ENCODE results near the gene LRRC14B. TPM values are rescaled to one million over a fixed set of nuclear protein-coding genes. Genes with fewer than 3 reads are reported as not detected.
"Not testable (repeated sequence)": the region's sequence is repeated elsewhere in the genome, so short reads cannot be mapped to it uniquely, and the experiment has no call there.

LRRC14B gene
- total RNA-seq, 1 donor: not detected

- H3K4me3 ChIP-seq (ENCODE audit: low read length): no peak overlapping the region
- no peaks in the 10 kb centered on the region for H3K9me3 ChIP-seq (ENCODE audit: low read depth, low read length)
- H3K27me3 ChIP-seq (ENCODE audit: insufficient read depth, low read length): no peaks in the 10 kb centered on the region
- peaks cover 4% of the 10 kb centered on the region for H3K4me1 ChIP-seq (ENCODE audit: insufficient read depth, low read length)
These were observed 1.3 kb upstream of the LRRC14B start for GRCh38 chr5:189976-190365.

- Histone ChIP-seq H3K4me3 (ENCODE audit: low read length) (no peak overlapping the region), H3K9me3 (ENCODE audit: low read depth, low read length) (no peaks in the 10 kb centered on the region), H3K27me3 (ENCODE audit: insufficient read depth, low read length) (no peaks in the 10 kb centered on the region), H3K4me1 (ENCODE audit: insufficient read depth, low read length) (peaks cover 4% of the 10 kb centered on the region)
These were observed 794 bp upstream of the LRRC14B start for GRCh38 chr5:190366-191035.

- Histone ChIP-seq H3K9me3 (ENCODE audit: low read depth, low read length) (no peaks in the 10 kb centered on the region), H3K4me1 (ENCODE audit: insufficient read depth, low read length) (peaks cover 4% of the 10 kb centered on the region), H3K27me3 (ENCODE audit: insufficient read depth, low read length) (no peaks in the 10 kb centered on the region), H3K4me3 (ENCODE audit: low read length) (no peak overlapping the region)
These were observed 825 bp downstream of the LRRC14B start for GRCh38 chr5:191949-192690.

GRCh38 chr5:192691-192969 is 1.3 kb downstream of the LRRC14B start:
- Histone ChIP-seq H3K9me3 (ENCODE audit: low read depth, low read length) (no peaks in the 10 kb centered on the region), H3K27me3 (ENCODE audit: insufficient read depth, low read length) (no peaks in the 10 kb centered on the region), H3K4me3 (ENCODE audit: low read length) (no peak overlapping the region), H3K4me1 (ENCODE audit: insufficient read depth, low read length) (peaks cover 4% of the 10 kb centered on the region)

- H3K4me1 ChIP-seq (ENCODE audit: insufficient read depth, low read length): peaks cover 3% of the 10 kb centered on the region
- no peaks in the 10 kb centered on the region for H3K27me3 ChIP-seq (ENCODE audit: insufficient read depth, low read length)
- H3K4me3 ChIP-seq (ENCODE audit: low read length): no peak overlapping the region
- H3K9me3 ChIP-seq (ENCODE audit: low read depth, low read length): no peaks in the 10 kb centered on the region
These were observed 1.9 kb downstream of the LRRC14B start for GRCh38 chr5:192970-193831.

GRCh38 chr5:194102-194501 is 2.8 kb downstream of the LRRC14B start:
- H3K27me3 ChIP-seq (ENCODE audit: insufficient read depth, low read length): no peaks in the 10 kb centered on the region

GRCh38 chr5:194603-195209 is 3.4 kb downstream of the LRRC14B start:
- no peak overlapping the region for H3K4me3 ChIP-seq (ENCODE audit: low read length)
- no peaks in the 10 kb centered on the region for H3K4me1 ChIP-seq (ENCODE audit: insufficient read depth, low read length)

More at GRCh38 chr5:194102-194501, 2.8 kb downstream of the LRRC14B start:
- H3K4me1 ChIP-seq (ENCODE audit: insufficient read depth, low read length): no peaks in the 10 kb centered on the region
- no peak overlapping the region for H3K4me3 ChIP-seq (ENCODE audit: low read length)
- no peaks in the 10 kb centered on the region for H3K9me3 ChIP-seq (ENCODE audit: low read depth, low read length)

GRCh38 chr5:195401-196160 is 4.3 kb downstream of the LRRC14B start:
- no peak overlapping the region for H3K4me3 ChIP-seq (ENCODE audit: low read length)
- H3K27me3 ChIP-seq (ENCODE audit: insufficient read depth, low read length): no peaks in the 10 kb centered on the region
- H3K9me3 ChIP-seq (ENCODE audit: low read depth, low read length): no peaks in the 10 kb centered on the region
- H3K4me1 ChIP-seq (ENCODE audit: insufficient read depth, low read length): no peaks in the 10 kb centered on the region

More at GRCh38 chr5:194603-195209, 3.4 kb downstream of the LRRC14B start:
- Histone ChIP-seq H3K9me3 (ENCODE audit: low read depth, low read length) (no peaks in the 10 kb centered on the region), H3K27me3 (ENCODE audit: insufficient read depth, low read length) (no peaks in the 10 kb centered on the region)

GRCh38 chr5:196350-196749 is 5.1 kb downstream of the LRRC14B start:
- Histone ChIP-seq H3K27me3 (ENCODE audit: insufficient read depth, low read length) (no peaks in the 10 kb centered on the region), H3K4me1 (ENCODE audit: insufficient read depth, low read length) (no peaks in the 10 kb centered on the region), H3K9me3 (ENCODE audit: low read depth, low read length) (no peaks in the 10 kb centered on the region), H3K4me3 (ENCODE audit: low read length) (no peak overlapping the region)

- H3K4me1 ChIP-seq (ENCODE audit: insufficient read depth, low read length); H3K27me3 ChIP-seq (ENCODE audit: insufficient read depth, low read length); H3K9me3 ChIP-seq (ENCODE audit: low read depth, low read length); H3K4me3 ChIP-seq (ENCODE audit: low read length): not testable (repeated sequence)
These were observed 5.7 kb downstream of the LRRC14B start for GRCh38 chr5:197031-197430.

GRCh38 chr5:197892-198489 is 6.7 kb downstream of the LRRC14B start:
- H3K9me3 ChIP-seq (ENCODE audit: low read depth, low read length): no peaks in the 10 kb centered on the region
- no peaks in the 10 kb centered on the region for H3K4me1 ChIP-seq (ENCODE audit: insufficient read depth, low read length)
- H3K4me3 ChIP-seq (ENCODE audit: low read length): no peak overlapping the region
- no peaks in the 10 kb centered on the region for H3K27me3 ChIP-seq (ENCODE audit: insufficient read depth, low read length)

GRCh38 chr5:198516-199196 is 7.4 kb downstream of the LRRC14B start:
- Histone ChIP-seq H3K4me1 (ENCODE audit: insufficient read depth, low read length) (no peaks in the 10 kb centered on the region), H3K9me3 (ENCODE audit: low read depth, low read length) (no peaks in the 10 kb centered on the region), H3K4me3 (ENCODE audit: low read length) (no peak overlapping the region), H3K27me3 (ENCODE audit: insufficient read depth, low read length) (no peaks in the 10 kb centered on the region)

GRCh38 chr5:199197-199949 is 8.1 kb downstream of the LRRC14B start:
- no peaks in the 10 kb centered on the region for H3K9me3 ChIP-seq (ENCODE audit: low read depth, low read length)
- no peaks in the 10 kb centered on the region for H3K4me1 ChIP-seq (ENCODE audit: insufficient read depth, low read length)
- H3K4me3 ChIP-seq (ENCODE audit: low read length): no peak overlapping the region
- no peaks in the 10 kb centered on the region for H3K27me3 ChIP-seq (ENCODE audit: insufficient read depth, low read length)
